B cell (primary cell): Measurements from ENCODE around the gene FOXN1. TPM values are rescaled to one million over a fixed set of nuclear protein-coding genes. Genes with fewer than 3 reads are reported as not detected.

ENCODE experiments used
- ATAC-seq: fragments of 200-7000 bp; cut with Tn5 transposase; one replicate; pipeline ENCODE4 v1.10.0; 2021; ENCODE audit warnings: low read depth, mild to moderate bottlenecking, moderate number of reproducible peaks, moderate library complexity
- CTCF ChIA-PET: fragments of 350-600 bp; sonication (Branson Sonifier 250); formaldehyde crosslinking; loops from one replicate; lab custom pipeline; 2021; ENCODE audit warnings: antibody characterized with exemption, inconsistent platforms; lab: Charles Lee
- POLR2A ChIA-PET: fragments of 350-600 bp; sonication (Branson Sonifier 250); formaldehyde crosslinking; loops from one replicate; lab custom pipeline; 2021; ENCODE audit warnings: antibody characterized with exemption; lab: Charles Lee
- DNase-seq: peaks from one replicate; pipeline ENCODE4 v3.0.0; 2013
- H2AFZ ChIP-seq: 2 replicates; pipeline ENCODE4 v1.6.1; 2012; ENCODE audit warnings: mild to moderate bottlenecking, low read depth, low read length; ENCODE audit not compliant: insufficient read depth, poor library complexity, severe bottlenecking
- H3K27ac ChIP-seq, 2 donors: 1 replicate in 1 of 2; 2 replicates in 1 of 2; pipeline ENCODE4 v1.5.1; 2012 to 2013; ENCODE audit warnings: low read length in 2 of 2, mild to moderate bottlenecking in 2 of 2, moderate library complexity in 1 of 2
- H3K27me3 ChIP-seq, 4 experiments: fragments of 200-600 bp in 1 of 4; sonication (generic) in 1 of 4; replicated peaks in 1 of 4; 1 replicate in 2 of 4; 2 replicates in 2 of 4; pipeline versions ENCODE4 v1.6.1 to v1.7.0; 2013 to 2016; ENCODE audit warnings: low read length in 3 of 4, mild to moderate bottlenecking in 2 of 4, mixed read lengths in 1 of 4, moderate library complexity in 1 of 4; ENCODE audit not compliant: insufficient read depth in 4 of 4, control insufficient read depth in 3 of 4; ENCODE audit errors: control extremely low read depth in 1 of 4
- H3K36me3 ChIP-seq, 2 experiments: replicated peaks in 1 of 2; 1 replicate in 1 of 2; 2 replicates in 1 of 2; pipeline versions ENCODE4 v1.6.1 to v1.7.1; 2013; ENCODE audit warnings: low read length in 1 of 2; ENCODE audit not compliant: insufficient read depth in 2 of 2, control insufficient read depth in 1 of 2; ENCODE audit errors: control extremely low read depth in 1 of 2, extremely low read depth in 1 of 2
- H3K4me1 ChIP-seq, 2 donors: fragments of 200-600 bp in 1 of 2; sonication (generic) in 1 of 2; 1 replicate in 1 of 2; 2 replicates in 1 of 2; pipeline versions ENCODE4 v1.5.1 to v1.6.1; 2013 to 2017; ENCODE audit warnings: low read length in 2 of 2; ENCODE audit not compliant: control insufficient read depth in 2 of 2, insufficient read depth in 2 of 2
- H3K4me2 ChIP-seq: replicated peaks from 2 replicates; pipeline ENCODE3; 2012; ENCODE audit warnings: mild to moderate bottlenecking, low read depth, low read length; ENCODE audit not compliant: poor library complexity, severe bottlenecking
- H3K4me3 ChIP-seq, 5 experiments: fragments of 200-600 bp in 1 of 5; sonication (generic) in 1 of 5; 1 replicate in 3 of 5; 2 replicates in 2 of 5; pipeline versions ENCODE4 v1.5.1 to v1.7.0; 2011 to 2016; ENCODE audit warnings: low read length in 4 of 5, mild to moderate bottlenecking in 4 of 5, low read depth in 2 of 5, control low read depth in 1 of 5, moderate library complexity in 1 of 5; ENCODE audit not compliant: insufficient read depth in 1 of 5; ENCODE audit errors: control extremely low read depth in 1 of 5, extremely low read depth in 1 of 5
- H3K79me2 ChIP-seq: fragments of 200-600 bp; sonication (generic); one replicate; pipeline ENCODE4 v1.6.0; 2016; ENCODE audit warnings: low read length; ENCODE audit not compliant: control insufficient read depth, insufficient read depth
- H3K9ac ChIP-seq: fragments of 200-600 bp; sonication (generic); 2 replicates; pipeline ENCODE4 v1.6.1; 2017; ENCODE audit warnings: mild to moderate bottlenecking, low read length, moderate library complexity
- H3K9me3 ChIP-seq, 3 donors: one replicate each; pipeline versions ENCODE4 v1.6.1 to v1.7.1; 2013; ENCODE audit warnings: low read length in 2 of 3; ENCODE audit not compliant: control insufficient read depth in 2 of 3, insufficient read depth in 1 of 3; ENCODE audit errors: control extremely low read depth in 1 of 3
- H4K20me1 ChIP-seq: 2 replicates; pipeline ENCODE4 v1.6.0; 2012; ENCODE audit warnings: mild to moderate bottlenecking, low read length; ENCODE audit not compliant: insufficient read depth, control insufficient read depth, poor library complexity, severe bottlenecking
- H3K27ac Mint-ChIP-seq: one replicate; pipeline ENCODE4 v1.8.0; 2021; ENCODE audit warnings: mixed read lengths
- H3K27me3 Mint-ChIP-seq: one replicate; pipeline ENCODE4 v1.8.0; 2021; ENCODE audit warnings: mixed read lengths
- H3K4me1 Mint-ChIP-seq: one replicate; pipeline ENCODE4 v1.8.0; 2021; ENCODE audit warnings: mixed read lengths
- H3K4me3 Mint-ChIP-seq: one replicate; pipeline ENCODE4 v1.8.0; 2021; ENCODE audit warnings: mixed read lengths
- H3K9me3 Mint-ChIP-seq: one replicate; pipeline ENCODE4 v1.8.0; 2022; ENCODE audit warnings: mixed read lengths; ENCODE audit not compliant: insufficient read depth
- EZH2 ChIP-seq: IDR thresholded peaks from 2 replicates; pipeline ENCODE4 v1.6.1; 2012; ENCODE audit warnings: borderline replicate concordance, low read depth, mild to moderate bottlenecking, moderate library complexity, low read length; ENCODE audit not compliant: insufficient read depth, poor library complexity, severe bottlenecking
- WGBS: methylation state at CpG from one replicate; pipeline ENCODE4 v1.1.5; 2013; ENCODE audit warnings: missing lambda C conversion rate; ENCODE audit not compliant: insufficient coverage; 5-methylcytosine and 5-hydroxymethylcytosine counted together
- intact Hi-C: fragments of 100-400 bp; cut with micrococcal nuclease; formaldehyde crosslinking; loops from one replicate; pipeline ENCODE4 v1.10.0; 2022
- polyA plus RNA-seq: library from polyadenylated mRNA; depleted of rRNA; stranded (reverse); fragments of >200 nt; gene quantifications from 2 replicates; pipeline ENCODE4 v1.2.3, GENCODE V29; 2012
- total RNA-seq, 2 donors: library from RNA; stranded (reverse); fragments of 120-200 nt in 1 of 2; gene quantifications; 1 replicate in 1 of 2; 2 replicates in 1 of 2; pipeline versions ENCODE4 v1.2.3 to v1.2.4, GENCODE V29; 2013 to 2022
- TF ChIP-seq, protein P1 (sequence below): fragments of 200-600 bp; IDR thresholded peaks from one replicate; pipeline ENCODE4 v1.8.0; 2022; ENCODE audit warnings: antibody characterized with exemption, mild to moderate bottlenecking

FOXN1 gene
- total and polyA plus RNA-seq, 2 donors (not counting 1 experiment from before 2014, with no cell fraction given): not detected

DNA sequence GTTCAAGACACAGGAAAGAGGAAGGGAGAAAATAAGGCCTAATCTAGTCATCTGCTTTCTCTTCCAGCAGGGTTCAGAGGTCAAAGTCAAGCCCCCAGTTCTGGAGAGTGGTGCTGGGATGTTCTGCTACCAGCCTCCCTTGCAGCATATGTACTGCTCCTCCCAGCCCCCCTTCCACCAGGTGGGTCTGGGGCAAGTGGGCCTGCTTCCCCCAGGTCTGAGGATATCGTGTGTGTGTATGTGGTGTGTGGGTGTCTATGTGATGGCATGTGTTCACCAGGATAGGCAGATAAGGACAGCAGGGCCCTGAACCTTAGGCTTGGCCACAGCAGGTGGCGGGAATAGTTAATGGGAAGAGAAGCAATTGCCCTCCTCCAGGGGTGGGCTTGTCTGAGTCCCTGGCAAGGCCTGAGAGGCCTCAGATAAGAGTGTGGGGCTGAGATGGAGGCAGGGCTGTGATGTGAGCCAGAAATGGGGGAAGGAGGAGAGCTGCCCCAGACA lies 21.1 kb downstream of the FOXN1 start:
- no peaks in the 10 kb centered on the region for H3K9me3 Mint-ChIP-seq
- no peak overlapping the region for H3K27ac Mint-ChIP-seq
- DNase-seq: no peak
- H3K4me1 ChIP-seq: no peaks in the 10 kb centered on the region
- POLR2A ChIA-PET: no interaction called here
- no peak for ATAC-seq
- H2AFZ ChIP-seq: no peak overlapping the region
- H3K36me3 ChIP-seq: no peaks in the 10 kb centered on the region
- no peak overlapping the region for H3K4me2 ChIP-seq
- H3K27ac ChIP-seq: no peak overlapping the region
- TF ChIP-seq, protein P1, sequence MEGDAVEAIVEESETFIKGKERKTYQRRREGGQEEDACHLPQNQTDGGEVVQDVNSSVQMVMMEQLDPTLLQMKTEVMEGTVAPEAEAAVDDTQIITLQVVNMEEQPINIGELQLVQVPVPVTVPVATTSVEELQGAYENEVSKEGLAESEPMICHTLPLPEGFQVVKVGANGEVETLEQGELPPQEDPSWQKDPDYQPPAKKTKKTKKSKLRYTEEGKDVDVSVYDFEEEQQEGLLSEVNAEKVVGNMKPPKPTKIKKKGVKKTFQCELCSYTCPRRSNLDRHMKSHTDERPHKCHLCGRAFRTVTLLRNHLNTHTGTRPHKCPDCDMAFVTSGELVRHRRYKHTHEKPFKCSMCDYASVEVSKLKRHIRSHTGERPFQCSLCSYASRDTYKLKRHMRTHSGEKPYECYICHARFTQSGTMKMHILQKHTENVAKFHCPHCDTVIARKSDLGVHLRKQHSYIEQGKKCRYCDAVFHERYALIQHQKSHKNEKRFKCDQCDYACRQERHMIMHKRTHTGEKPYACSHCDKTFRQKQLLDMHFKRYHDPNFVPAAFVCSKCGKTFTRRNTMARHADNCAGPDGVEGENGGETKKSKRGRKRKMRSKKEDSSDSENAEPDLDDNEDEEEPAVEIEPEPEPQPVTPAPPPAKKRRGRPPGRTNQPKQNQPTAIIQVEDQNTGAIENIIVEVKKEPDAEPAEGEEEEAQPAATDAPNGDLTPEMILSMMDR: no peak
- intact Hi-C loops: no loop called here
- 92% methylated on average over 1 of the region's 2 CpGs for WGBS
- no peaks in the 10 kb centered on the region for H4K20me1 ChIP-seq
- peaks cover 0 to 2% (median 0%) of the 10 kb centered on the region in 4 experiments for H3K27me3 ChIP-seq
- peaks cover 3% of the 10 kb centered on the region for H3K27me3 Mint-ChIP-seq
- no peaks in the 10 kb centered on the region for H3K4me1 Mint-ChIP-seq
- H3K79me2 ChIP-seq: no peaks in the 10 kb centered on the region
- no peak overlapping the region for H3K4me3 Mint-ChIP-seq
- H3K4me3 ChIP-seq: no peak overlapping the region
- CTCF ChIA-PET: interaction anchor here (0.6 to 0.7 kb wide), 3 partner anchors 16 to 237 kb away, joined by 3 to 7 read pairs (median 4); no protein-coding TSS in a partner anchor
- H3K9ac ChIP-seq: no peak overlapping the region
- H3K9me3 ChIP-seq: no peaks in the 10 kb centered on the region

DNA sequence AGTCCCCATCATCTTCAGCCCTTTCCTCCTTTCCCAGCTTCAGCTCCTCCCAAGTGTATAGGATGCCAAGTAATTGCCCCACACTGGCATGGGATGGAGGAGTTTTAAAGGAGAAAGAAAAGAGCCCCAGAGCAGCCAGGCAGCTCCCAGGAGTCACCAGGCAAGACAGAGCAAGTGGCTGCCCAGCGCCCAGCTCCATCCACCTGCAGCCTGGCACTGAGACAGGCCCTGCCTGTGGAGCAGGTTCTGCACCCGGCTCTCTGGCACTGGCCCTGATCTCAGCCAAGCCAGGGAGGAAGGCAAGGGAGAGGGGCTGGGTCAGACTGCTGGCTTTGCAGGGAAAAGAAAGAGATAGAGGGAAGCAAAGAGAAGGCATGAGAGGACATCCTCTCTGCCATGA lies 21.7 kb downstream of the FOXN1 start:
- Mint-ChIP-seq H3K9me3 (no peaks in the 10 kb centered on the region), H3K4me3 (no peak overlapping the region), H3K27ac (no peak overlapping the region), H3K27me3 (peaks cover 3% of the 10 kb centered on the region), H3K4me1 (no peaks in the 10 kb centered on the region)
- no peak overlapping the region for H2AFZ ChIP-seq
- no peaks in the 10 kb centered on the region for H4K20me1 ChIP-seq
- no peaks in the 10 kb centered on the region for H3K79me2 ChIP-seq
- intact Hi-C loops: no loop called here
- no peak overlapping the region for H3K4me2 ChIP-seq
- H3K9ac ChIP-seq: no peak overlapping the region
- TF ChIP-seq, protein P1: no peak
- TF ChIP-seq EZH2: no peak
- ATAC-seq: no peak
- ChIA-PET POLR2A (no interaction called here), CTCF (interaction anchor here (0.9 kb wide), 1 partner anchor 13 kb away, joined by 3 read pairs; no protein-coding TSS in a partner anchor)
- no peaks in the 10 kb centered on the region for H3K36me3 ChIP-seq
- H3K27ac ChIP-seq: no peak overlapping the region
- no peak for DNase-seq
- H3K4me1 ChIP-seq: no peaks in the 10 kb centered on the region
- 100% methylated on average over 2 of the region's 2 CpGs for WGBS
- peaks cover 0 to 2% (median 0%) of the 10 kb centered on the region in 4 experiments for H3K27me3 ChIP-seq
- no peaks in the 10 kb centered on the region for H3K9me3 ChIP-seq
- H3K4me3 ChIP-seq: no peak overlapping the region
